Fibroblast of mammary gland (primary cell): ENCODE results near the gene PERM1.
A peak's percentile ranks its signal among the peaks of the same experiment; 100 is the strongest.
"Not testable (repeated sequence)": the region's sequence is repeated elsewhere in the genome, so short reads cannot be mapped to it uniquely, and the experiment has no call there.

ENCODE experiments used
- DNase-seq: peaks from one replicate; pipeline ENCODE4 v3.0.0-alpha.2; 2010; ENCODE audit warnings: low read depth
- H3K4me3 ChIP-seq: 2 replicates; pipeline ENCODE4 v1.5.1; 2011; ENCODE audit warnings: low read depth, mild to moderate bottlenecking, low read length, moderate library complexity; ENCODE audit not compliant: control insufficient read depth
- TF ChIP-seq, protein P1 (sequence below): conservative IDR thresholded peaks from 2 replicates; pipeline ENCODE4 v1.5.1; 2011; ENCODE audit warnings: low read depth, low read length, inconsistent platforms; ENCODE audit not compliant: control insufficient read depth, insufficient read depth

PERM1 gene

GRCh38 chr1:979744-980072, 2.2 kb downstream of the PERM1 start:
- TF ChIP-seq, protein P1, sequence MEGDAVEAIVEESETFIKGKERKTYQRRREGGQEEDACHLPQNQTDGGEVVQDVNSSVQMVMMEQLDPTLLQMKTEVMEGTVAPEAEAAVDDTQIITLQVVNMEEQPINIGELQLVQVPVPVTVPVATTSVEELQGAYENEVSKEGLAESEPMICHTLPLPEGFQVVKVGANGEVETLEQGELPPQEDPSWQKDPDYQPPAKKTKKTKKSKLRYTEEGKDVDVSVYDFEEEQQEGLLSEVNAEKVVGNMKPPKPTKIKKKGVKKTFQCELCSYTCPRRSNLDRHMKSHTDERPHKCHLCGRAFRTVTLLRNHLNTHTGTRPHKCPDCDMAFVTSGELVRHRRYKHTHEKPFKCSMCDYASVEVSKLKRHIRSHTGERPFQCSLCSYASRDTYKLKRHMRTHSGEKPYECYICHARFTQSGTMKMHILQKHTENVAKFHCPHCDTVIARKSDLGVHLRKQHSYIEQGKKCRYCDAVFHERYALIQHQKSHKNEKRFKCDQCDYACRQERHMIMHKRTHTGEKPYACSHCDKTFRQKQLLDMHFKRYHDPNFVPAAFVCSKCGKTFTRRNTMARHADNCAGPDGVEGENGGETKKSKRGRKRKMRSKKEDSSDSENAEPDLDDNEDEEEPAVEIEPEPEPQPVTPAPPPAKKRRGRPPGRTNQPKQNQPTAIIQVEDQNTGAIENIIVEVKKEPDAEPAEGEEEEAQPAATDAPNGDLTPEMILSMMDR, result no peak
- no peak for DNase-seq
- H3K4me3 ChIP-seq, result no peak overlapping the region

- TF ChIP-seq, protein P1, result no peak
- DNase-seq, result no peak
- H3K4me3 ChIP-seq, result no peak overlapping the region
Measured at GRCh38 chr1:978835-979743, 2.8 kb downstream of the PERM1 start.

- no peak overlapping the region for H3K4me3 ChIP-seq
- TF ChIP-seq, protein P1, result no peak
- DNase-seq, result no peak
Measured at GRCh38 chr1:978069-978834, 3.6 kb downstream of the PERM1 start.

DNA sequence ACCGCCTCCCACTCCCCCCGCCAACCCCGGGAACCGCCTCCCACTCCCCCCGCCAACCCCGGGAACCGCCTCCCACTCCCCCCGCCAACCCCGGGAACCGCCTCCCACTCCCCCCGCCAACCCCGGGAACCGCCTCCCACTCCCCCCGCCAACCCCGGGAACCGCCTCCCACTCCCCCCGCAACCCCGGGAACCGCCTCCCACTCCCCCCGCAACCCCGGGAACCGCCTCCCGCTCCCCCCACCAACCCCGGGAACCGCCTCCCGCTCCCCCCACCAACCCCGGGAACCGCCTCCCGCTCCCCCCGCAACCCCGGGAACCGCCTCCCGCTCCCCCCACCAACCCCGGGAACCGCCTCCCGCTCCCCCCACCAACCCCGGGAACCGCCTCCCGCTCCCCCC, 5.1 kb downstream of the PERM1 start:
- DNase-seq, result not testable (repeated sequence)

DNA sequence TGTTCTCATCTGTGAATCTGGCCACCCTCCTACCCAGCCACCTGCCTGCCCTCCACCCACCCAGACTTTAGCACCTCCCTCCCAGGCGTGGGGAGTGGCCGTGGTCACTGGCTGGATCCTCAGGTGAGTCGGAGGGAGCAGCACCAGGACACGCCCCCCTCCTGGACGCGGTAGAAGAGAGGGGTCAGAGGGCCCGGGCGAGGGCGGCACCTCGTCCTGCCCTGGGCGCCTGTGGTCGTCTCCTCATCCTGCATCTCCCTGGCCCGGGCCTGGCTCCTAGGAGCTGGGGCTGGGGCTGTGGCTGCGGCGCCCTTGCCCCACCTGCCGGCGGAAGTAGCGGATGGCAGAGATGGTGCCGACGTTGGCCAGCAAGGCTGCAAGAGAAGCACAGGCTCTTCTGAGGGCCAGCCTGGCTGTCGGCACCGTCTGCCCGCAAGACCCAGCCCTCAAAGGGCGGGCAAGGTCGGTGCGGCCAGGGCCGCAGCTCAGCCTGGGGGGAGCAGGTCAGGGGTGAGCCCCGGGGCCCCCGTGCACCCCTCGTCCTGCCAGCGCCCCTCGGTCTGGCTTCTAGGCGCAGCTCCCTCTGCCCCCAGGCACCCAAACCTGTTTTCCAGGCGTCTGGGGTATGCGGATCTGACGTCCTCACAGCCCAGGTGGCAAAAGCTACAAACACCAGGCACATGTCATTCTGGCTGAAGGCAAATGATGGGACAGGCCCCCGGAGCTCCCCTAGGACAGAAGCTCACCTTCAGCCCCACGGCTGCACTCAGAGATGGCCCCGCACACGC, 5.8 kb downstream of the PERM1 start:
- H3K4me3 ChIP-seq, result no peak overlapping the region
- DNase-seq, result peak; percentile 38
- TF ChIP-seq, protein P1, result peak; percentile 40

More for the DNA sequence above, 5.1 kb downstream of the PERM1 start:
- not testable (repeated sequence) for H3K4me3 ChIP-seq

DNA sequence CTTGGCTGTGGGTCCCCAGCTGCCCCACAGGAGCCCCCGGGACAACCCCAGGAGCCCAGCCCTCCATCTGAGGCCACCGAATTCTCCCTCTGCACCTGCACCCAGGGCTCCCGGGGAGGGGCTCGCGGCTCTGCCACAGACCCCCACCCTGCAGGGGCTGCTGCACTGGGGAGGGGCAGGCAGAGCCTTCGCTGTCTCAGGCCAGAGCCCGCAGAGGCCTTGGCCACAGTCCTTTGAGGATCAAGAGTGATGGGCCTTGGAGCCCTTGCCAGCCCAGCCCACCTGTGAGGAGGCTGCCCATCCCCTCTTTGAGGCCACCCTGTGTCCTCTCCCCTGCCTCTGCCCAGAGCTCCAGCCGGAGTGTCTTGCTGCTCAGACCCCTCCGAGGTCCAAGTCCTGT, 6.5 kb downstream of the PERM1 start:
- no peak for DNase-seq
- TF ChIP-seq, protein P1, result no peak
- H3K4me3 ChIP-seq, result no peak overlapping the region
